CD14-positive monocyte (primary cell): ENCODE measurements around the gene BRSK2. TPM values are rescaled to one million over a fixed set of nuclear protein-coding genes. Genes with fewer than 3 reads are reported as not detected.

Experiments
- DNase-seq, 3 donors: peaks; one replicate each; pipeline ENCODE4 v3.0.0-alpha.2; 2011 to 2022
- H2AFZ ChIP-seq: 2 replicates; pipeline ENCODE4 v1.6.0; 2012; ENCODE audit warnings: mild to moderate bottlenecking, low read depth, low read length, inconsistent platforms; ENCODE audit not compliant: insufficient read depth, poor library complexity, severe bottlenecking
- H3K27ac ChIP-seq, 2 donors: 1 replicate in 1 of 2; 2 replicates in 1 of 2; pipeline ENCODE4 v1.5.1; 2012 to 2013; ENCODE audit warnings: low read length in 2 of 2, control low read depth in 1 of 2, inconsistent platforms in 1 of 2, low read depth in 1 of 2, mild to moderate bottlenecking in 1 of 2
- H3K27me3 ChIP-seq, 2 donors: one replicate each; pipeline versions ENCODE4 v1.6.0 to v1.6.1; 2011 to 2013; ENCODE audit warnings: low read length in 2 of 2; ENCODE audit not compliant: control insufficient read depth in 2 of 2, insufficient read depth in 2 of 2
- H3K36me3 ChIP-seq, 2 donors: replicated peaks in 1 of 2; 1 replicate in 1 of 2; 2 replicates in 1 of 2; pipeline versions ENCODE4 v1.5.1 to v1.6.1; 2012 to 2013; ENCODE audit warnings: low read length in 2 of 2, control low read depth in 1 of 2, inconsistent platforms in 1 of 2, mild to moderate bottlenecking in 1 of 2; ENCODE audit not compliant: insufficient read depth in 2 of 2, control insufficient read depth in 1 of 2
- H3K4me1 ChIP-seq, 2 donors: 1 replicate in 1 of 2; 2 replicates in 1 of 2; pipeline versions ENCODE4 v1.5.1 to v1.6.1; 2012 to 2013; ENCODE audit warnings: low read length in 2 of 2, control low read depth in 1 of 2, inconsistent platforms in 1 of 2, mild to moderate bottlenecking in 1 of 2, moderate library complexity in 1 of 2; ENCODE audit not compliant: insufficient read depth in 2 of 2, control insufficient read depth in 1 of 2
- H3K4me2 ChIP-seq: replicated peaks from 2 replicates; pipeline ENCODE3; 2012; ENCODE audit warnings: low read length, moderate library complexity, mild to moderate bottlenecking; ENCODE audit not compliant: poor library complexity, severe bottlenecking; ENCODE audit errors: extremely low read depth
- H3K4me3 ChIP-seq, 3 experiments: fragments of 200-600 bp in 1 of 3; sonication (generic) in 1 of 3; replicated peaks in 1 of 3; 1 replicate in 2 of 3; 2 replicates in 1 of 3; pipeline ENCODE4 v1.5.1; 2011 to 2013; ENCODE audit warnings: low read length in 3 of 3, mild to moderate bottlenecking in 3 of 3, control low read depth in 2 of 3, low read depth in 2 of 3, inconsistent platforms in 1 of 3, moderate library complexity in 1 of 3
- H3K79me2 ChIP-seq: 2 replicates; pipeline ENCODE4 v1.6.0; 2012; ENCODE audit warnings: mild to moderate bottlenecking, control low read depth, inconsistent platforms, low read length, moderate library complexity; ENCODE audit not compliant: insufficient read depth
- H3K9ac ChIP-seq: 2 replicates; pipeline ENCODE4 v1.6.0; 2017; ENCODE audit warnings: low read length, mild to moderate bottlenecking; ENCODE audit not compliant: insufficient read depth, poor library complexity, severe bottlenecking
- H3K9me3 ChIP-seq, 2 donors: replicated peaks in 1 of 2; 1 replicate in 1 of 2; 2 replicates in 1 of 2; pipeline versions ENCODE4 v1.5.1 to v1.6.1; 2012 to 2013; ENCODE audit warnings: low read length in 2 of 2, control low read depth in 1 of 2; ENCODE audit not compliant: control insufficient read depth in 1 of 2, insufficient read depth in 1 of 2
- H4K20me1 ChIP-seq: 2 replicates; pipeline ENCODE4 v1.6.0; 2012; ENCODE audit warnings: mild to moderate bottlenecking, low read length, control low read depth, moderate library complexity; ENCODE audit not compliant: insufficient read depth
- H3K27ac Mint-ChIP-seq, 7 donors: one replicate each; pipeline ENCODE4 v1.8.0; 2020; ENCODE audit warnings: mild to moderate bottlenecking in 7 of 7, mixed read lengths in 7 of 7, moderate library complexity in 6 of 7, inconsistent platforms in 2 of 7
- H3K27me3 Mint-ChIP-seq, 3 donors: one replicate each; pipeline ENCODE4 v1.8.0; 2021 to 2022; ENCODE audit warnings: low read depth in 3 of 3, mild to moderate bottlenecking in 3 of 3, mixed read lengths in 3 of 3, moderate library complexity in 3 of 3, inconsistent platforms in 1 of 3
- H3K36me3 Mint-ChIP-seq, 2 donors: one replicate each; pipeline ENCODE4 v1.8.0; 2020; ENCODE audit warnings: mixed read lengths in 2 of 2, inconsistent platforms in 1 of 2, mild to moderate bottlenecking in 1 of 2
- H3K4me1 Mint-ChIP-seq: one replicate; pipeline ENCODE4 v1.8.0; 2020; ENCODE audit warnings: mild to moderate bottlenecking, mixed read lengths
- H3K4me3 Mint-ChIP-seq, 2 donors: one replicate each; pipeline ENCODE4 v1.8.0; 2020; ENCODE audit warnings: mild to moderate bottlenecking in 2 of 2, mixed read lengths in 2 of 2, moderate library complexity in 1 of 2
- H3K9me3 Mint-ChIP-seq, 7 donors: one replicate each; pipeline ENCODE4 v1.8.0; 2020 to 2022; ENCODE audit warnings: mixed read lengths in 7 of 7, mild to moderate bottlenecking in 6 of 7, moderate library complexity in 6 of 7, inconsistent platforms in 2 of 7
- CTCF ChIP-seq: fragments of 200-600 bp; IDR thresholded peaks from one replicate; pipeline ENCODE4 v1.8.0; 2022; ENCODE audit warnings: antibody characterized with exemption, mild to moderate bottlenecking
- WGBS: methylation state at CpG from one replicate; pipeline ENCODE4 v1.1.5; 2013; ENCODE audit warnings: missing lambda C conversion rate; ENCODE audit not compliant: insufficient coverage; 5-methylcytosine and 5-hydroxymethylcytosine counted together
- intact Hi-C, 2 donors: fragments of 100-400 bp; cut with micrococcal nuclease; formaldehyde crosslinking; loops; one replicate each; pipeline versions ENCODE4 v1.15.0 to v1.15.1; 2023
- polyA plus RNA-seq, 3 donors: library from polyadenylated mRNA; depleted of rRNA in 1 of 3; unstranded in 2 of 3; stranded (reverse) in 1 of 3; fragments of 300-500 nt in 2 of 3; fragments of >200 nt in 1 of 3; fragmentation: Illumina TruSeq in 2 of 3; gene quantifications; 1 replicate in 2 of 3; 2 replicates in 1 of 3; pipeline ENCODE4 v1.2.3, GENCODE V29; 2012 to 2021

BRSK2 gene
- polyA plus RNA-seq, 3 donors: 0.13 TPM; not detected in 2

GRCh38 chr11:1360835-1361357, 28.8 kb upstream of the BRSK2 start:
- Histone ChIP-seq H3K9ac (no peak overlapping the region), H3K36me3 (no peaks in the 10 kb centered on the region), H3K79me2 (no peaks in the 10 kb centered on the region), H3K4me3 (no peak overlapping the region), H3K27me3 (no peaks in the 10 kb centered on the region), H3K4me1 (no peaks in the 10 kb centered on the region), H3K27ac (no peak overlapping the region), H3K4me2 (no peak overlapping the region), H2AFZ (no peak overlapping the region), H3K9me3 (peaks cover 19 to 27% of the 10 kb centered on the region in 2 donors), H4K20me1 (no peaks in the 10 kb centered on the region)
- DNase-seq: no peak
- Mint-ChIP-seq H3K27me3 (peaks cover 6 to 16% (median 16%) of the 10 kb centered on the region in 3 donors), H3K4me3 (no peak overlapping the region), H3K27ac (no peak overlapping the region), H3K9me3 (peaks cover 15 to 33% (median 24%) of the 10 kb centered on the region in 7 donors), H3K4me1 (no peaks in the 10 kb centered on the region), H3K36me3 (no peaks in the 10 kb centered on the region)
- TF ChIP-seq CTCF: no peak
- intact Hi-C loops: no loop called here
- WGBS: 92% methylated on average over 16 of the region's 16 CpGs

- WGBS: 83% methylated on average over 6 of the region's 7 CpGs
- intact Hi-C loops: no loop called here
Observed at GRCh38 chr11:1361882-1362281, 27.9 kb upstream of the BRSK2 start.

More at GRCh38 chr11:1361882-1362281, 27.9 kb upstream of the BRSK2 start:
- no peak for DNase-seq
- H3K9me3 Mint-ChIP-seq: peaks cover 21 to 42% (median 33%) of the 10 kb centered on the region in 7 donors
- H2AFZ ChIP-seq: no peak overlapping the region
- no peaks in the 10 kb centered on the region for H3K4me1 ChIP-seq
- no peak overlapping the region for H3K9ac ChIP-seq
- peaks cover 29 to 37% of the 10 kb centered on the region in 2 donors for H3K9me3 ChIP-seq
- H3K4me1 Mint-ChIP-seq: no peaks in the 10 kb centered on the region
- no peaks in the 10 kb centered on the region for H3K79me2 ChIP-seq
- H3K4me2 ChIP-seq: no peak overlapping the region
- H3K4me3 Mint-ChIP-seq: no peak overlapping the region
- H3K27me3 Mint-ChIP-seq: peaks cover 0 to 9% (median 8%) of the 10 kb centered on the region in 3 donors
- H3K36me3 Mint-ChIP-seq: no peaks in the 10 kb centered on the region
- no peaks in the 10 kb centered on the region for H3K27me3 ChIP-seq
- no peak overlapping the region for H3K4me3 ChIP-seq
- no peak overlapping the region for H3K27ac Mint-ChIP-seq
- H4K20me1 ChIP-seq: no peaks in the 10 kb centered on the region
- TF ChIP-seq CTCF: no peak
- no peaks in the 10 kb centered on the region for H3K36me3 ChIP-seq
- H3K27ac ChIP-seq: no peak overlapping the region
